GM19455 (cell line): ENCODE data around the gene PEX26.
"Not testable (repeated sequence)": the region's sequence is repeated elsewhere in the genome, so short reads cannot be mapped to it uniquely, and the experiment has no call there.

Experiments
- ATAC-seq: cut with Tn5 transposase; IDR thresholded peaks from one replicate; pipeline ENCODE4 v1.9.1; 2021; ENCODE audit not compliant: unreplicated experiment

The PEX26 gene

DNA sequence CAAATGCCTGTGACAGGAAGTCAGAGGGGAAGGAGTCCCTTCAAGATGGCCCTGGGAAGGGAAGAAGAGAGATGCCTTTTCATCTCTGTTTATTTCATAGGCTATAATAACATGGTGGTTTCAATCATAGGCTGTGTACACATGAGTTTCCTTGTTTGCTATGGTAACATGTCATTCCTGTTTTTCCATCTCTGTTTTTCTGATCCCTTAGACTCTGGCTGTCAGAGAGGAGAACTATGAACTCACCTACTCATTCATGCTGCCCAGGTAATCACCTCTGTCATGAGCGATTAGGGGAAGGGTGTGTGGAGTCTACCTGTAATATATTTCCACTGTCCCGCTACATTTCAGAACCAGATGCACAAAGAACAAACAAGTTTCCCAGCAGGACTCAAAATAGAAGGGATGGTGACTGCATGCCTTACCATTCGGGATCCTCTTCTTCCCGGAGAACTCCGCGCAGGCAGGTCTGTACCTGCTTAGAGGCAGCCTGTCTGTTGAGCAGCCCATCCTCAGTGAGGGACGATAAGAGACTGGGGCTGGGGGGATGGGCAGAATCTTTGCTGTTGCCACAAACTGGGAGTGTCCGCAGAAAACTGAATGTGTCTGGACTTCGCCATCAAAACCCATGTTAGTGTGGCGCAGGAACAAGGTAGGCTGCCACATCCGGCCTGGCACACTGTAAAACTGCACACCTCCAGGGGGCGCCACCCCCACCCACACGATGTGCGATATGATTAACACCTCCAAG is 7.1 kb upstream of the PEX26 start:
- ATAC-seq, result no peak

DNA sequence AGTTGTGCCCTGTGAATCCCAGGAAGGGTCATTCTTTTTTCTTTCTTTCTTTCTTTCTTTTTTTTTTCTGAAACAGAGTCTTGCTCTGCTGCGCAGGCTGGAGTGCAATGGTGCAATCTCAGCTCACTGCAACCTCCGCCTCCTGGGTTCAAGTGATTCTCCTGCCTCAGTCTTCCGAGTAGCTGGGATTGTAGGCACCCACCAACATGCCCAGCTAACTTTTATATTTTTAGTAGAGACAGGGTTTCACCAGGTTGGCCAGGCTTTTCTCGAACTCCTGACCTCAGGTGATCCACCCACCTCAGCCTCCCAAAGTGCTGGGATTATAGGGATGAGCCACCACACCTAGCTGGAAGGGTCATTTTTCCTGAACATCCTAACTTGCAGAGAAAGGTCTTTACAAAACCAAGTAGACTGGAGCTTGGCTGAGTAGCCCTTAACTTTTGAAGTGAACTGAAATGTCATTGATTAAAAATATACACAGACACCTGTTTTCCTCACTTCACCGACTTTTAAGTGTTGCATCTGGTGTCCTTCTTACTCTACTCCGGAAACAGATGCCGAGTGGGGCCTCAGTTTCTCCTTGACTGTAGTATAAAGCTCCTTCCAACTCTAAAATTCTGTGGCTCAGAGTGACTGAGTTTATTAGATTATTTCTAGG is 6.4 kb upstream of the PEX26 start:
- ATAC-seq, result not testable (repeated sequence)

DNA sequence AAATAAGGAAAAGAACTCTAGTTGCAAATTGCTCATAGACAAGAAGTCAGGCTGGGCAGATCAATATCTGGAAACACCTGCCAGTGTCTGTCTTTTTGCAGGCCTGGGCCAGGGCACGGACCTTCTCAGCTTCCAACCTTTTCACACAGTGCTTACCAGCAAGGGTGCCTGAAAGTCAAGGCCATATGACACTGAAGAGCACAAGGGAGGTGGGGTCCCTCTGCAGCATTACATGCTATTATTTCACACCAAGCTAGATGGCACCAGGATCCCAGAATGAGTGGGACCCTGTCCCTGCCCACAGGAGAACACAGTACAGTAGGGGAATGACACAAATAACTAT is 5.9 kb upstream of the PEX26 start:
- ATAC-seq, result no peak

DNA sequence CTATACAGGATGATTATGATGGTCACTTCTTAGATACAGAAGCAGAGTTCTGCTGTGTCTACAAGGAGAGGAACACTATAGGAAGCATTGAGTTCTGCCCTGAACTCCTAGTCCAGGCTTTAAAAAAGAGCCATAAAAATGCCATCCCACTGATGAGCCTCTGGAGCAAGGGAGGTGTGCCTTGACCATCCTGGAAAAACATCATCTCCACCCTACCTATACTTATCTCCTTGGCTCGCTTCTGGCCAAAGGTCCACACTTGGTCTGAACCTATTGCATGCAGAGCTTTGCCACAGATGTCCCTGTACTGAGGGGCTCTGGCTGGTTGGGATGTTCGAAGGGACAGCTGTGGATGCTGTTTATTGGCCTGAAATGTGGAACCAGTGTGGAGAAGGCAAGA is 4.3 kb upstream of the PEX26 start:
- no peak for ATAC-seq

DNA sequence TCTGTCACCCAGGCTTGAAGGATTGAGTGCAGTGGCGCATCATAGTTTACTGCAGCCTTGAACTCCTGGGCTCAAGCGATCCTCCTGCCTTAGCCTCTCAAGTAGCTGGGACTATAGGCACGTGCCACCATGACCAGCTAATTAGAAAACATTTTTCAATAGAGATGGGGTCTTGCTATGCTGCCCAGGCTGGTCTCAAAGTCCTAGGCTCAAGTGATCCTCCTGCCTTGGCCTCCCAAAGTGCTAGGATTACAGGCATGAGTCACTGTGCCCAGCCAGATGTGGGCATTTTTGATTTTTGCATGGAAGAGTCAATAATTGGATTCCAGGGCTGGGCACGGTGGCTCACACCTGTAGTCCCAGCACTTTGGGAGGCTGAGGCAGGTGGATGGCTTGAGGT is 3.9 kb upstream of the PEX26 start:
- ATAC-seq, result not testable (repeated sequence)

DNA sequence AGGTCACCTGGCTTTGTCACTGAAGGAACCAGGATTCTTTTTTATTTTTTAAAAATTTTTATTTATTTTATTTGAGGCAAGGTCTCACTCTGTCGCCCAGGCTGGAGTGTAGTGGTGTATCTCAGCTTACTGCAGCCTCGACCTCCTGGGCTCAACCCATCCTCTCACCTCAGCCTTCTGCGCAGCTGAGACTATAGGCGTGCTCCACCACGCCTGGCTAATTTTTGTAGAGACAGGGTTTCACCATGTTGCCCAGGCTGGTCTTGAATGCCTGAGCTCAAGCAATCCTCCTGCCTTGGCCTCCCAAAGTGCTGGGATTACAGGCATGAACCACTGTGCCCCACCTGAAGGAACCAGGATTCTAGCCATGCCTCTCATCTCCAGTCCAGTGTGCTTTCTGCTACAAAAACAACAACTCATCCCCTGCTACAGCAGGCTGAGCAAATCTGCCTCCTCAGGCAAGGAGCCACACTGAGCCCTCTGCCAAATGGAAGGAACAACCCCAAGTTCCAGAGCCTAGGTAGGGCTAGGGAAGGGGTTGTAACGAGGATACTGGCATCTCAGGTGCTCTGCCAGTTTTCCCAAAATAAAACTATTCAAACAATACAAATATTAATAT is 2.6 kb upstream of the PEX26 start:
- no peak for ATAC-seq

DNA sequence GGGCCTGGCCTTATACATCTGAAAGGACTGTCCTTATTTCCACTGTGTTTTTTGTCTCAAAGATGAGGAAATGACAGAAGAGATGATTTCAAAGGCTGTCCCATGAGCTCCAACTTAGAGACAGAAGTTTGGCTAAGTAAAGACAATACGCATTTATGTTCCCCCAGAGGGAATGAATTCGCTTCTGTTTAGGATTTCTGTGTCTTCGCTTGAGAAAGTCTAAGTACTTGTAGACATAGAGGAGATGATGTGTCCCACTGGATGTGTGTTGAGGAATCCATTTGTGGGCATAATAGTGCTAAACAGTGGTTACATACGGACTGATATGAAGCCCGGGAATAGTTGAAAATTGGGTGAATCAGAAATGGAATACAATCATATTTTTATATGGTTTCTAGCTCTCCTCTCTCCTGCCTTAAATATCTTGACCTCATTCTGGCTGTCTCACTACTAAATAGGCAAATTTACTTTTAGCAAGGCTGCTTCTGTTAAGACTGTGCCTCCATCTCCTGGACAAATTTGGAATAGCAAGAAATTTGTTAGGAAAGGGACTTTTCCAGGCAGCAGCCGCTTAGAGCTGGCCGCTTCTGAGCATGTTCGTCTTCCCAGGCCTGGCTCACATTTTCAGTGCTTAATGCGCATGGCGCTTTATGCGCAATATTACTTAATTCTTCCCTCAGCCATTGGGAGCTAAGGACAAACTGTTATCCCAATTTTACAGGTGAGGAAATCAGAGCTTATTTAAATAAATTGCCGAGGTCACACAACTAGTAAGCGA is 1.9 kb upstream of the PEX26 start:
- no peak for ATAC-seq

DNA sequence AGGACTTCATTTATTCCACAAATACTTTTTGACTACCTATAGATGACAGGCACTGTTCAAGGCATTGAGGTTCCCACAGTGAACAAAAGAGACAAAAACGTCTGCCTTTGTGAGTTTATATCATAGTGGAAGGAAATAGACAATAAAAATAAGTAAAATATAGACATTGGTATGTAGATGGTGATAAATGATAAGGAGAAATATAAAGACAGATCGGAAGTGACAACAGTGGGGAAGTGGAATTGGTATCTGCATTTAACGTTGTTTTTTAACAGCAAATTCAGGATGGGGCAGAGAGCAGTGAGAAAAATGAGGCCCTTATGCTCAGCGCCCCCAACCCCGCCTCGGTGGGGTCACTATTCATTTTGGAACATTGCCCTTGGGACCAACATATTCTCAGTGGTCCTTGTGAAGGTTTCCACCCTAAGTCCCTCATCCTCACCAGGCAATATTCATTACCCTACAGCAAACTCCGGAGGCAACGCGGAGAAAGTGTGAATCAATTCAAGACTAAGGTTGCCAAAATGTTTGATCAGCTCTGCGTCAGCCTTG is 627 bp upstream of the PEX26 start:
- no peak for ATAC-seq

DNA sequence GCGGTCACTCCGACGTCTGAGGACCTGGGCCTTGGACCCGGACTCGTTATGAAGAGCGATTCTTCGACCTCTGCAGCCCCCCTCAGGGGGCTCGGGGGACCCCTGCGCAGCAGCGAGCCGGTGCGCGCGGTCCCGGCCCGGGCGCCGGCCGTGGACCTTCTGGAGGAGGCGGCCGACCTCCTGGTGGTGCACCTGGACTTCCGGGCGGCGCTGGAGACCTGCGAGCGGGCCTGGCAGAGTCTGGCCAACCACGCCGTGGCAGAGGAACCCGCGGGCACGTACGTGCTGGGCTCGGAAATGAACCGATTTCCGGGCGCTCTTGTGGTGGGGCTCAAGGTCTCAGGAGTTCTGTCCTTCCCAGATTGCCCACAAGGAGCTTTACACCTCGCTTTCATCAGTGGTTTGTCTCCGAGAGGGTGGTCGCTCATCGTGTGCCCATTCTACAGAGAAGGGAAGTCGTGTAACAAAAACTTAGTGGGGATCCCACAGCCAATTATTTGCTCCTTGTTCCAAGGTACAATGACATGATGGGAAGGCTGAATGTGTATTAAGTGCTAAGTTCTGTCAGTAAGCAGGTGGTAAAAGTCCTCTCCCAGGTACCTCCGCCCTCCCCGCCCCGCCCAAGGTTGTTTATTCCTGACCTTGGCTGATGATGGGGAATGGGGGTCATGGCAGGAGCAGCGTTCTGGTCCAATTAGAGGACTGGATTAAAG is 695 bp downstream of the PEX26 start:
- ATAC-seq, result no peak

DNA sequence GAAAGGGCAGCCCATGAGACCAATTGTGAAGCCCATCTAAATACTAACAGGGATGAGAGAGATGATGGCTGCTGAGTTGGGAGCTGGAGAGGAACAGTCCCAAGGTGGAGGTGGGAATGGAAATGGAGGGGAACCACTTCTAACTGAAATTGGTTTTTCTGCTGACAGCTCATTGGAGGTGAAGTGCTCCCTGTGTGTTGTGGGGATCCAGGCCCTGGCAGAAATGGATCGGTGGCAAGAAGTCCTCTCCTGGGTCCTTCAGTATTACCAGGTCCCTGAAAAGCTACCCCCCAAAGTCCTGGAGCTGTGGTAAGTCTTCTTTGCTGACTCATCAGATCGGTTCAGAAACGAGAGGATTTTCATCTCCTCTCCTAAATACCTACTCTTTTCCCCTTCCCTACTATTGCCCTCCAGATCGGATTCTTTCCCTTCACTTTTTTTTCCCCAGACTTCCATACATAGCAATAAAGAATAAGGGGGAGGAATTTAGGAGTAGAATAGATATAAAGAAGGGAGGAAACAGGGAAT is 2.0 kb downstream of the PEX26 start:
- no peak for ATAC-seq

DNA sequence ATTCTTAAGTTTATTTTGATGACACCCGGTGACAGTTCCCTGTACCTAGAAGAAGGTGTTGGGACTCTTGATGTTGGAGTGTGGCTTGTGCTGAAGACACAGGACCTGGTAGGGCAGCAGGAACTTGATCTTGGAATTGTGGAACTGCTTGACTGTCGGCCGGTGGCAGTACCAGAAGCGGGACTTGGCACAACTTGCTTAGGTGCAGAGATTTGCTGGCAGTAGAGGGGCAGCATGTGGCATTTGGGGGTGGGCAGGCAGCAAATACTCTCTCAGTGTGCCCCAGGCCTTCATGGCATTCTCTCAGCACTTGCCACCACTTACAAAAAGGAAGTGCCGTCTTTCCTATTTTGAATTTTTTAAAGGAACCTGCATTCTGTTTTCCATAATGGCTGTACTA is 3.6 kb downstream of the PEX26 start:
- no peak for ATAC-seq

DNA sequence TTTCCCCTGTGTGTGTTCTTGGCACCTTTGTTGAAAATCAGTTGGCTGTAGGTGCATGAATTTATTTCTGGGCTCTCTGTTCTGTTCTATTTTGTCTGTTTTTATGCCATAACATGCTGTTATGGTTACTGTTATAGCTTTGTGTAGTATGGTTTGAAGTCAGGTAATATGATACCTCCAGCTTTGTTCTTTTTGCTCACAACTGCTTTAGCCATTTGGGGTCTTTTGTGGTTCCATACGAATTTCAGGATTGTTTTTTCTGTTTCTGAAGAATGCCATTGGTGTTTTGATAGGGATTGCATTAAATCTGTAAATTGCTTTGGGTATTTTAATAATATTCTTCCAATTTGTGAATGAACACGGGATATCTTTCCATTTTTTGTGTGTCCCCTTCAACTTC is 4.7 kb downstream of the PEX26 start:
- no peak for ATAC-seq

DNA sequence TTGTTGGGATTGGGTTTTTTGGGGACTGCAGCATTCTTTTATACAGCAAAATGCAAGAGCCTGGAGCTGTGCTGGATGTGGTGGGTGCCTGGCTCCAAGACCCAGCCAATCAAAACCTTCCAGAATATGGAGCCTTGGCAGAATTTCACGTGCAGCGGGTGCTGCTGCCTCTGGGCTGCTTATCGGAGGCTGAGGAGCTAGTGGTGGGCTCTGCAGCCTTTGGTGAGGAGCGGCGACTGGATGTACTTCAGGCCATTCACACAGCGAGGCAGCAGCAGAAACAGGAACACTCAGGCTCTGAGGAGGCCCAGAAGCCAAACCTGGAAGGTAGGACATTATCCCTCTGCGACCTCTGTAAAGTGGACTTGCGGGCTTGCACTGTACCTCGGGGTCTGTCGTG is 5.6 kb downstream of the PEX26 start:
- ATAC-seq, result no peak

DNA sequence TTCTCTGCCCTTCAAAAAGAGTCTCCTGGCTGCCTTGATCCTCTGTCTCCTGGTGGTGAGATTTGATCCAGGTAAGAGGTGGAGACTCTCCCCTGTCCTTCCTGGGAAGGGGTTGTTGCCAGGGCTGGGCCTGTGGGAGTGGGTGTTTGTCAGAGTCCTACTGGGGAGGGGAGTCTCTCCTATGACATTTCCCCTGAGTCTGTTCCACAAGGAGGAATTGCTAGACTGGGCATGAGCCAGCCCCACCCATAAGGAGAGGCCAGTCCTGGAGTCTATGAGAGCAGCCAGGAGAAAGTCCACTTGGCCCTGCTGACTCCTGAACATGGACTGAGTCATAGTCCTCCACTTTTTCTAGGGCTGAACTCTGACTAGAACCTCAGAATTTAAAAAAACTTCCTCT is 7.4 kb downstream of the PEX26 start:
- no peak for ATAC-seq

DNA sequence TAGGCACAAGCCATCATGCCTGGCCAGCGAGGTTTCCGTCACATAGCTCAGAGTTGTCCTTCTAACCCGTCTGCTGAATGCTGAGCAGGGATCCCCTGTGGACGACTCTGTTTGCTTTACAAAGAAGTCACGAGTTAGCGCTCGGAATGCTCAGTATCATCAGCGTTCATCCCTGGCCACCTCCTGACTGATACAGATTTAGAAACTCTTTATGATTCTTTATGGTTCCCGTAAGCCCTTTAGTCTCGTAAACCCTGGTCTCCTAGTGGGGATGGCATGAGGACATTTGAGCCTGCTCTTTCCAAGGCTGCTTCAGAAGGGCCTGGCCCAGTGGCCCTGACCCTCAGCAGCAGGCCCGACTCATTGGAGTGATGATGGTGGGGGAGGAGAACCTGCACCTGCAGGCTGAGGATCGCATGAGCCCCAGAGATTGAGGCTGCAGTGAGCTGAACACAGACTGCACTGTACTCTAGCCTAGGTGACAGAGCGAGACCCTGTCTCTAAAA is 9.6 kb downstream of the PEX26 start:
- ATAC-seq, result no peak

DNA sequence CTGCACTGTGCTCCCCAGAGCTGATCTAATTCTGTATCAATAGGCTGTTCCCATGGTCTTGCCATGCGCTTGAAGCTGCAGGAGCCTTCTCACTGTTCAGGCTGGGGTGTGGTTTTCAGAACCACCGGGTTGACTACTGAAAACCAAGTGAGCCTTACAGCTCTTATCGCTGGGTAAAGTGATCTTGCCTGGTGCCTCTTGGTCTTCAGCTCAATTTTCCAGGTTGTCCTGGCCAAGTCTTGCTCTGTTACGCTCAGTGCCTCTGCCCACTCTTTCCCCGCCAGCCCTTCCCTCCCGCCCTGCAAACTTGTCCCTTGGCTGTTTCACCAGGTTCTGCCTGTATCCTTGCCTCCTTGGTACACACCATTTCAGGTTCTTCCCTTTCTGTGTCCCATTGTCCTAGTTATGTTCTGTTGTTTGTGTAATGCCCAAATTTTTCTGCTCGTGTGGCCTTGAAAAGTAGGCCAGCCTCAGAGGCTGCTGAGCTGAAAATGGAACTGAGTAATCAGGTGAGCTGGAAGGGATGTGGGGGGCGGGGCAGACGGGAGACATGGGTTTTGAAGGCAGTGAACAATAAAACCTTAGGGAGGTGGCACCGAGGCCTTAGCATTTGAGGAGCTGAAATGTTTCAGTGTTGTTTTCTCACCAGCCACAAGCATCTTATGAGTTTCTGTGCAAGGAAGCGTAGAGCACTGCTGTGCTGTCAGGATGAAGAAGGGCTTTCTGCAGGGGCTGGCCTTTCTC is 11.2 kb downstream of the PEX26 start:
- no peak for ATAC-seq

DNA sequence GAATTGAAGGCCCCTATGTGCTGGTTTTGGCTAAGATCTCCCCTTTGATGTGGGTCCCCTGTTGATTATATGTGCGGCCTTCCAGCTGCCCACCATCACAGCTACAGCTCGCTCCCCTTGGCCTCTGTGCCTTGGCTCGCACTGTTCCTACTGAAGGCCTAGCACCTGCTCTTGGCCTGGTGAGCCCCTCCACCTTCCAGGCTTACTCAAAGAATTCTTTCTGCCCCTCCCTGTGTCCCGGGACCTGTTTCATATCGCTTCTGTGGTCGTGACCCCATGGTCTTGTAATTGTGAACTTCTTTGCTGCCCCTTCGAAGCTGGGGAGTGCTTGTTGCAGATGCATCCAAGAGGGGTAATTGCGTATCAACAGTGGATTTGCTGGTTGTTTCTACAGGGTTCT is 12.5 kb downstream of the PEX26 start:
- no peak for ATAC-seq

DNA sequence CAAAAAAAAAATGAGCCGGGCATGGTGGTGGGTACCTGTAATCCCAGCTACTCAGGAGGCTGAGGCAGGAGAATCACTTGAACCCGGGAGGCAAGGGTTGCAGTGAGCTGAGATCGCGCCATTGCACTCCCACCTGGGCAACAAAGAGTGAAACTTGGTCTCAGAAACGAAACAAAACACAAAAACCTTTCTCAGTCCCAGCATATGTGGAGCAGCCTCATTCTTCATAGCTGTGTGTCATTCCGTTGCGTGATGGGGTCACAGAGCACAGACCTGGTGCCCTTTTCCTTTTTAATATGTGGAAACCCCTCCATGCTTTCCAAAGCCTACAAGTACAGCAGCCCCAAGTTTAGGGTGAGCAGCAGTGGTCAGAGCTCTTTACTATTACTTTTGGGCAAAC is 13.7 kb downstream of the PEX26 start:
- ATAC-seq, result no peak

DNA sequence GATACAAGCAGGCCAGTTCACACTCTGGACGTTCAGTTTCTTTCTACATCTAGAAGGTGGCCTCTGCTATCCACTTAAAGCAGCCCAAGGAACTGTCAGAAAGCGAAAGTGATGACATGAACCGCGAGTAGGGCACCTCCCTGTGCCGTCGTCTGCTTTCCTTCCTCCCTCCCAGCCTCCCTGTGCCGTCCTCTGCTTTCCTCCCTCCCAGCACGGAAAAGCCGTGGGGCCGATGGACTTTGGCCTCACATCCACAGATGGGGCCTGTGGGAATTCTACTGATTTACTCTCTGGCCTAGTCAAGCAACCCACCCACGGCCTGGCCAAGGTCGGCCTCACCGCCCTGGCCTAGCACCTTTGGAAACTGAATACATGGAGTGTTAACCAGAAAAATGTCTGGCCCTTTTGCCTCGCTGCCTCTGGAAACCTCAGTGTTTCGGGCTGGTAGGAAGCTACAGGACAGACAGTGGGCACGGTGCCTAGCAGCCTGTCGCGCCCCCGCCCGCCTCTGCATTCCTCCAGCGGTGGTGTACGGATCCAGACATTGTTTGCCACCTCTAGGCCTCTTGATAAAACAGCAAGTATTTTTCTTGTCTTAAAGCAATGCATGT is 14.2 kb downstream of the PEX26 start:
- no peak for ATAC-seq
